ENCODE results near the gene TNKS2.
"Not testable (repeated sequence)": the region's sequence is repeated elsewhere in the genome, so short reads cannot be mapped to it uniquely, and the experiment has no call there.

The TNKS2 gene

DNA sequence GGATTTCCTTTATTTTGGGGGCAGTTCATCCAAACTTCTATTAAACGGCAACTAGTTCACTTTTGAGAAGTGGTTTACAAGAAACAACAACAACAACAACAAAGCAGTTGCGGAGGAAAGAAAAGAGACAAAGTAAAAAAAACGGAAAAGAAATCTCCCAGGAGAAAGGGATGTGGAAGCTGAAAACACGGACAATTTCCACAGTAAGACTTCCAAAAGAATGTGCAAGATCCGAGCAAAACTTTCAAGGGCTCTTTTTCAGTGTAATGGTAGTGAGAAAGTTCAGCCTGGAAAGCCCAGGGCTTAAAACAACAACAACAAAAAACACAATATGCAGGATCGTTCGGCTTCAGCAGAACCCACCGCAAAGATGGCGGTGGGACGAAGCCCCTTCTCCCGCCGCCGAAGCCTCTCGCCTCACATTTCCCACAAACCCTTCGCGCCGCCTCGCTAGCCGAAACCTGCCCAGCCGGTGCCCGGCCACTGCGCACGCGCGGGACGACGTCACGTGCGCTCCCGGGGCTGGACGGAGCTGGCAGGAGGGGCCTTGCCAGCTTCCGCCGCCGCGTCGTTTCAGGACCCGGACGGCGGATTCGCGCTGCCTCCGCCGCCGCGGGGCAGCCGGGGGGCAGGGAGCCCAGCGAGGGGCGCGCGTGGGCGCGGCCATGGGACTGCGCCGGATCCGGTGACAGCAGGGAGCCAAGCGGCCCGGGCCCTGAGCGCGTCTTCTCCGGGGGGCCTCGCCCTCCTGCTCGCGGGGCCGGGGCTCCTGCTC, at the start of gene TNKS2:
TNKS2 (plus strand) TSS at position 553 of the 775 bp plus-strand sequence. CDS start 265 bp downstream, outside the sequence.
- peak; percentile 91 for DNase-seq (ENCODE audit: low spot score)

DNA sequence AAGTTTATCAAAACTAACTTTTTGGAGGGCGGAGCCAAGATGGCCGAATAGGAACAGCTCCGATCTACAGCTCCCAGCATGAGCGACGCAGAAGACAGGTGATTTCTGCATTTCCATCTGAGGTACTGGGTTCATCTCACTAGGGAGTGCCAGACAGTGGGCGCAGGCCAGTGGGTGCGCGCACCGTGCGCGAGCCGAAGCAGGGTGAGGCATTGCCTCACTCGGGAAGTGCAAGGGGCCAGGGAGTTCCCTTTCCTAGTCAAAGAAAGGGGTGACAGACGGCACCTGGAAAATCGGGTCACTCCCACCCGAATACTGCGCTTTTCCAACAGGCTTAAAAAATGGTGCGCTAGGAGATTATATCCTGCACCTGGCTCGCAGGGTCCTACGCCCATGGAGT, 48.6 kb upstream of the TNKS2 start:
- not testable (repeated sequence) for DNase-seq (ENCODE audit: low spot score)

DNA sequence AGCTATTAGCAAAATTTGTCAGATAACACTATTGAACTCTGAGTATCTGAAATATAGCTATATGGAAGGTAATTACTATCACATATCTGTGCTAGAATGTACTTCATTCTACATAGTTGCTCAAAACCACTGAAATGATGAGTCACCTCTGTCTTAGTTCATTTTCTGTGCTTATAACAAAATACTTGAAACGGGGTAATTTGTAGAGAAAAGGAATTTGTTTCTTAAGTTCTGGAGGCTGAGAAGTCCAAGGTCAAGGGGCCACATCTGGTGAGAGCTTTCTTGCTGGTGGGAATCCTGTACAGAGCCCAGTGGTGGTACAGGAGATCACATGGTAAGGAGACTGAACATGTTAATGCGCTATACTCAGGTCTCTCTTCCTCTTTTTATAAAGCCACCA, 41.9 kb upstream of the TNKS2 start:
- DNase-seq (ENCODE audit: low spot score): no peak

DNA sequence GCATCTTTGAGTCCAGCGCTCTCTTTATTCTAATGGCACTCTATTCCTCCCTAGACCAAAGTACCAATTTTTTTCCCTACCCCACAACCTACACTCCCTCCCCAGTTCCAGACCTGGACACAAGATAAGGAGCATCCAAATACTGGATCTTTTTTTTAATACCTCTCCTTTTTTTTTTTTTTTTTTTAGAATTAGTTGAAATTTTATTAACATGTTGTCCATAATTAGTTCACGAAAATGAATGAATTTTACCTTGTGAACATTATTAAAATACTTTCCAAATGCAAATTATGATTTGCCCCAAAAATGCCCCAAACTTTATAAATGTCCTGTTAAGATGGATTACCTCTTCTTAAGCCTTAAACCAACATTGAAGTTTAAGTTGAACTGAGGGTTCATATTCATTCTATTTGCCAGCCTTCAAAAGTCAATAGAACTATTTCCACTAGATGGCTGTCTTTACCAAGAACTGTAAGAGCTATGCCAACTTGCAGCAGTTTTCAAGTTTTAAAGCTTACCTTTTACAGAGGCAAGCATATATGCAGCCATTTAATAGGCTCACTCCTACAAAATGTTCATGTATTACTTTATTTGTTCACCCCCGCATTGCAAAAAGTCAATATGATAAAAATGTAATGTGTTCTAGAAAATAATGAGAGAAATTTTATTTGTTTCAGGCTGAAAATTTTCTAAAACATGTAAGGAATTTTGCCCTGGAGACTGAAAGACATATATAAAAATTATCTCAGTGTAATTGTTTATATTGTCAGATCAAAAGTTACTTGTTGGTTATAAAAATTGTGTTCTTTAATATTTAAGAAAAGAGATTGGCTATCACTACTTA, 39.7 kb upstream of the TNKS2 start:
- peak; percentile 77 for DNase-seq (ENCODE audit: low spot score)

DNA sequence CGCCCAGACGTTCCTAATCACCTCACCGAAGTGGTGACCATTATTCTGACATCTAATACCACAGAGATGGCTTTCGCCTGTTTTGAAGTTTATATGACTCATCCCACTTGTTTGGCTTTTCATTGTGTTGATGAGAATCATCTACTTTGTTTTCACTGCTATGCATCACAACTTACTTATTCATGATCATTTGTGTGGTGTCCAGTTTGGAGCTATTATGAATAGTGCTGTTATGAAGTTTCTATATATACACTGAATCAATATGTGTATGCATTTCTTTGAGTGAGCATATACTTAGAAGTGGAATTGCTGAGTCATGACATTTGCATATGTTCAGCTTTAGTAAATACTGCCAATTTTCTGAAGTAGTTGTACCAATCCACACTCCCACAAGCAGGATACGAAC, 38.6 kb upstream of the TNKS2 start:
- no peak for DNase-seq (ENCODE audit: low spot score)

DNA sequence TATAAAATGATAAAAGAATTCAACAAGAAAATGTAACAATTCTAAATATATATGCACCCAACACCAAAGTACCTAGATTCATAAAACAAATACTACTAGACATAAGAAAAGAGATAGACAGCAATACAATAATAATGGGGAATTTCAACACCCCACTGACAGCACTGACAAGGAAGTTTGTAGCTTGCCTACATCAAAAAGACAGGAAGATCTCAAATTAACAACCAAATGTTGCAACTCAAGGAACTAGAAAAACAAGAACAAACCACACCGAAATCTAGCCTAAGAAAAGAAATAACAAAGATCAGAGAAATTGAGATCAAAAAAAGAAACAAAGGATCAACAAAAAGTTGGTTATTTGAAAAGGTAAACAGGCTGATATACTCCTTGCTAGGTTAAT, 36.5 kb upstream of the TNKS2 start:
- no peak for DNase-seq (ENCODE audit: low spot score)

DNA sequence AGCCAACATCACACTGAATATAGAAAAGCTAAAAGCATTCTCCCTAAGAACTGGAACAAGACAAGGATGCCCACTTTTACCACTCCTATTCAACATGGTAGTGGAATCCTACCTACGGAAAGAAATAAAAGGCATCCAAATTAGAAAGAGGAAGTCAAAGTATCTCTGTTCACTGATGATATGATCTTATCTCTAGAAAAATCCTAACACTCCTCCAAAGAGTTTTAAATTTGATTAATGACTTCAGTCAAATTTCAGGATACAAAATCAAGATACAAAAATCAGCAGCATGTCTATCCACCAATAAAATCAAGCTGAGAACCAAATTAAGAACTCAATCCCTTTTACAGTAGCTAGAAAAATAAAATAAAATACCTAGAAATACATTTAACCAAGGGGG, 35.3 kb upstream of the TNKS2 start:
- no peak for DNase-seq (ENCODE audit: low spot score)

DNA sequence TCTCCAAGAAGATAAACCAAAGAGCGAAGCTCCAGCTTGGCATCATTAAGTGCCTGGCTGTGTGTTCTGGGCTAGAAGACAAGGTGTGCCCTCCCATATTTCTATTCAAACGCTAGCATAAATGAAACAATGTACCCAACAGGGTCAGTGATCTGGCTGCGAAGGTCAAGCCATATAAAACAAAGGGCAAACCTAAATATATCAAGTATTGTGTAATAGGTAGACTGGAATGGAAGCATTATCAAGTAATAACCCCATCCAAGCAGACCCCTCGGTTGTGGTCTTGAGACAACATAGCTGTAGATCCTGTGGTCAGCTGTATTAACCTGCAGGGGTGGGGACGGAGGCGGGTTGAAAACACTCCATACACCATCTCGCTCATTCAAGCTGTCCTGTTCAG, 31.6 kb upstream of the TNKS2 start:
- DNase-seq (ENCODE audit: low spot score): no peak

DNA sequence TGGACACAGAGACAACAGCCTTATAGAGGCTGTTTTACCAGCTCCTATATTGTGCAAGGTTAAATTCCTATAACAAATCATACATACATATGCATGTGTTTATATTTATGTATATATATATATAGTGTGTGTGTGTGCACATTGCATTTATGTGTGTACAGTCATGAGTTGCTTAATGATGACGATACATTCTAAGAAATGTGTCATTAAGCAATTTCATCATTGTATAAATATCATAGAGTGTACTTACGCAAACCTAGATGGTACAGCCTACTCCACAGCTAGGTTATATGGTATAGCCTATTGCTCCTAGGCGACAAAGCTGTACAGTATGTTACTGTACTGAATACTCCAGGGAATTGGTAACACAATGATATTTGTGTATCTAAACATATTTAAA, 30.1 kb upstream of the TNKS2 start:
- DNase-seq (ENCODE audit: low spot score): no peak

DNA sequence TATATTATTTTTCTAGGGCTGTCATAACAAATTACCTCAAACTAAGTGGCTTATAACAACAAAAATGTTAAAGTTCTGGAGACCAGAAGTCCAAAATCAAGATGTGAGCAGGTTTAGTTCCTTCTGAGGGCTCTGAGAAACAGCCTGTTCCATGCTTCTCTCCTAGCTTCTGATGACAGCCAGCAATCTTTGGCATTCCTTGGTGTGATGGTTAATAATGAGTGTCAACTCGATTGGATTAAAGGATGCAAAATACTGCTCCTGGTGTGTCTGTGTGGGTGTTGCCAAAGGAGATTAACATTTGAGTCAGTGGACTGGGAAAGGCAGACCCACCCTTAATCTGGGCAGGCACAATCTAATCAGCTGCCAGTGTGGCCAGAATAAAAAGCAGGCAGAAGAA, 26.3 kb upstream of the TNKS2 start:
- DNase-seq (ENCODE audit: low spot score): no peak

DNA sequence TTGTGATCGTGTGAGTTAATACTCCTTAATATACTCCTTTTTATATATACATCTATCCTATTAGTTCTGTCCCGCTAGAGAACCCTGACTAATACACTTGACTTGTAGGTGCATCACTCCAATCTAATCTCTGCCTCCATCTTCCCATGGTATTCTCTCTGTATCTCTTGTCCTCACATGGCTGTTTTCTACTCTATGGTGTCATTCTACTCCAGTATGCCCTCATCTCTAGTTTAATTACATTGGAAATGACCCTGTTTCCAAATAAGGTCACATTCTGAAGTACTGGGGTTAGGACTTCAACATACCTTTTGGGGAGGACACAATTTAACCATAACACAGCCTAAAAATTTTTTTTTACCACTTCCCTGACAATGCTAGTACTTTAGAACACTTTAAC, 25.8 kb upstream of the TNKS2 start:
- no peak for DNase-seq (ENCODE audit: low spot score)

DNA sequence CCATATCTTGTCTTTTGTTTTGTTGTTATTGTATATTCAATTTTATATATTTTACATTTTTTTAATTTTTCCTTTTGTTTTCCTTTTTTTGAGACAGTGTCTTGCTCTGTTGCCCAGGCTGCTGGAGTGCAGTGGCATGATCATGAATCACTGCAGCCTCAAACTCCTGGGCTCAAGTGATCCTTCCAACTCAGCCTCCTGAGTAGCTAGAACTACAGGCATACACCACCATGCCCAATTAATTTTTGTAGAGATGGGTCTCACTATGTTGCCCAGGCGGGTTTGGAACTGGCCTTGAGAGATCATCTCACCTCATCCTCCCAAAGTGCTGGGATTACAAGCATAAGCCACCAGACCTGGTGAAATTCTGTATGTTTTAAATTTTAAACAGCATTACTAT, 25.4 kb upstream of the TNKS2 start:
- no peak for DNase-seq (ENCODE audit: low spot score)

DNA sequence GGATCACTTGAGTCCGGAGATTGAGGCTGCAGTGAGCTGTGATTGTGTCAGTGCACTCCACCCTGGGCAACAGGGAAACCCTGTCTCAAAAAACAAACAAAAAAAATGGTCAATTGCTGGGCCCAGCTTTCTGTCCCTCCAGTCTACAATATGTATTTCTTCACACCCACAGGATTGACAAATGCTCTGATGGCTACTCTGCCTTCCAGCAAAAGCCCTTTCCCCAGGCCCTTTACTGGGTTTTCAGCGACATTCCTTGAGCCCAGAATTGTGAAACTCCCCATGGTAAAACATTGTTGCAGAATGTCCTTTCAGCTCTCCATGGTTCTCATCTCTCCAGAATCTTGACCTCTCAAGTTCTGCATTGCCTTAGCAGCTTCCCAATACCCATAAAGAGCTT, 23.7 kb upstream of the TNKS2 start:
- no peak for DNase-seq (ENCODE audit: low spot score)

DNA sequence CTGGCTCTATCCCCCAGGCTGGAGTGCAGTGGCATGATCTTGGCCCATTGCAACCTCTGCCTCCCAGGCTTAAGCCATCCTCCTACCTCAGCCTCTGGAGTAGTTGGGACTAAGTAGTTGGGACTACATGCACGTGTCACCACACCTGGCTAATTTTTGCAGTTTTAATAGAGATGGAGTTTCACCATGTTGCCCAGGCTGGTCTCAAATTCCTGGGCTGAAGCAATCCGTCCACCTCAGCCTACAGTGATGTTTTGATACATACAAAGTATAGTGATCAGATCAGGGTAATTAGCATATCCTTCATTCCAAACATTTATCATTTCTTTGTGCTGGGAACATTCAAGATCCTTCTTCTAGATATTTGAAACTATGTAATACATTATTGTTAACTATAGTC, 22.5 kb upstream of the TNKS2 start:
- no peak for DNase-seq (ENCODE audit: low spot score)

DNA sequence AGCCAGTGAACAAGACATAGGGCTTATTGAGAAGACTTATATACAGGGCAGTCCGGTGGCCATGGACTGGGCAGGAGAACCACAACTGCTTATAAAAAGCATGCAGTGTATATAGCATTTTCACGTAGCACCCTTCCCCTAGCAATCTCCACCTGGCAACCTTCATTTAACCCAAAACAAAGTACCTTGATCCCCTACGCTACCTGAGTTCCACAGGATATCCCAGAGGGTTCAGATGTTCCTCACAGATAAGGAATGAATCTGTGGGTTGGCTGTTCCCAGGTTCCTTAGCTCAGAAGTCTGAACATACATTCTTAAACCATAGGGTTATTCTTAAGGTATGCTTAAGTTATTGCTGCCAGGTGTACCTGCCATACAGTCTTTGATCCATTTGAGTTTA, 22.0 kb upstream of the TNKS2 start:
- DNase-seq (ENCODE audit: low spot score): no peak

DNA sequence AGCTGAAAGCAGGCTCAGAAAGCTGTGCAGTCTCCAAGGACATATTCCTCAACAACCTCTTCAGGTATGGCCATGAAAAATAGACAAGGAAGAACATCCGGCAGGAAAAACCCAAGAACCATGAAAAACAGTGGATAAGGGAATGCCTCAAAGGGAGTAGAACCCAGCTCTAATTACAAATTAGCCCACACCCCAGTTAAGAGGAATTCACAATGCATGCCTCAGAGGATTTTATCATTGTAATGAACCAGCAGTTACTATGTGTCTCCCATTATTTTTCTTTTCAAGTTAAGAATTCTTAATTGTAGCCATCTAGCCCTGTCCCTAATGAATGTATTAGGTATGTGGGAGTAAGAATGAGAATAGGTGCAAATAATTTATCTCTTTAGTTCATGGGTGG, 19.7 kb upstream of the TNKS2 start:
- no peak for DNase-seq (ENCODE audit: low spot score)

DNA sequence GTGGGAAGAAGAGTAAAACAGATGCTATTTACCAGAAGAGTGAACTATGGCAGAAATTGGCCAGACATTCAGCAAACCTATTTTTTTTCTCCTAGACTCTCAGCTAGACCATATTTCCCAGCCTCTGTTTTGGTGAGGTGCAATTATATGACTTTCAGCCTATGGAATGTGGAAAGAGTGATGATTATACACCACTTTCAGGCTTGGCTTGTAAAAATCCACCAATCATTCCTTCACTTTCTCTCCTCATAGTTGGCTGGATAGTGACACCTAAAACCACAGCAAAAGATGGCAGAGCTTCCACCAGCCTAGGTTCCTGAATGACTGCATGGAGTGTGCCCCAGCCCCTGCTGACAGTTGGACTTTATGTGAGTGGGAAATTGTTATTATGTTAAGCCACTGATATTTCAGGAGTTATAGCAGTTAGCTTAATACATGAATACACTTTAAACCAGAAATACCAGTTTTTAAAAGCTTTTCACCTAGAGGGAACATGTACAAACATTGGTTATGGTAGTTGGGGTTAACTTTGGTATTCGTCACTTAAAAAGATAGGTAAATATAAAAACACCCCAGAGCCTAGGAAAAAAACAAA, 19.1 kb upstream of the TNKS2 start:
- no peak for DNase-seq (ENCODE audit: low spot score)

DNA sequence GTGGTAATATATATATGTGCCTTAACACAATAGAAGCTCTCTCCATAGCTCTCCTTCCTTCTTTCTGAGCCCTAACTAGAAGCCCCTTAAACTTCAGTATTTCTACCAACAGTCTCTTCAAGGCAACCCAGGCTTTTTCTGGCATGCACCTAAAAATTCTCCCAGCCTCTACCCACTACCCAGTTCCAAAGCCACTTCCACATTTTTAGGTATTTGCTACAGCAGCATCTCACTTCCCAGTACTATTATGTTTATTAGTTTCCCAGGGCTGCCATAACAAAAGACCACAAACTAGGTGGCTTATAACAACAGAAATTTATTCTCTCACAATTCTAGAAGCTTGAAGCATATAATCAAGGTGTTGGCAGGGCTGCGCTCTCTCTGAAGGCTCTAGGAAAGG, 15.7 kb upstream of the TNKS2 start:
- no peak for DNase-seq (ENCODE audit: low spot score)

DNA sequence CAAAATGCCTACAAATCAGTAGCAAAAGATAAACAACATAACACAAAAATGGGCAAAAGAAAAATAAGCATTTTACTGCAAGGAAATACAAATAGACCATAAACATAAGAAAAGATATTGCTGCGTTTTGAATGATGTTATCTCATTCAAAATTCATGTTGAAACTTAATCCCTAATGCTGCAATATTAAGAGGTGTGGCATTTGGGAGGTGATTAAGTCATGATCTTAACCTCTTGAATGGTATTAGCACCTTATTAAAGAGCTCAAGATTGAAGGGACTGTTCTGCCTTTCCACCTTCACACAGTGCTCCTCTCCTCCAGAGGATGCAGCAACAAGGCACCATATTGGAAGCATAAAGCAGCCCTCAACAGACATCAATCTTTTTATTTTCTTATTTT, 12.4 kb upstream of the TNKS2 start:
- no peak for DNase-seq (ENCODE audit: low spot score)

DNA sequence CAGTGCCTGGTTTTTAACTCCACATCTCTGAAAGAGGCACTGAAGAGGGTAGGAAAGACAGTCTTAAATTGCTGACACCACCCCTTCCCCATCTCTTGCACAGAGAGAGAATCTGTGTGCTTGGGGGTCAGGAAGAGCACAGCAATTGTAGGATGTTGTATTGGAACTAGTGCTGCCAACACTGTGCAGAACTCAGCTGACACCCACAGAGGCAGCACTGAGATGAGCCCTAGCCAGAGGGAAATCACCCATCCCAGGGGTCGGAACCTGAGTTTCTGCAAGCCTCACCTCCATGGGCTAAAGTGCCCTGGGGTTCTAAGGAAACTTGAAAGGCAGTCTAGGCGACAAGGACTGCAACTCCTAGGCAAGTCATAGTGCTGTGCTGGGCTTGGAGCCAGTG, 11.0 kb upstream of the TNKS2 start:
- no peak for DNase-seq (ENCODE audit: low spot score)

DNA sequence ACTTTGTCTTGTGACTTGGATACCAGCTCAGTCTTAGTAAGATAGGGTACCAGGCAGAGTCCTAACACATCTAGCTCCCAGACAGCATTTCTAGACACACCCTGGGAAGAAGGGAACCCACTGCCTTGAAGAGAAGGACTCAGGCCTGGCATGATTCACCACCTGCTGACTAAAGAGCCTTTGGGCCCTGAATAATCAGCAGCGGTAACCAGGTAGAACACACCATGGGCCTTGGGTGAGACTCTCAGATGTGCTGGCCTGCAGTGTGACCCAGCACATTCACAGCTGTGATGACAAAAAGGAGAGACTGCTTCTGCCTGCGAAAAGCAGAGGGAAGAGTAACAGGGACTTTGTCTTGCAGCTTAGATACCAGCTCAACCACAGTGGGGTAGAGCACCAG, 10.4 kb upstream of the TNKS2 start:
- DNase-seq (ENCODE audit: low spot score): no peak

DNA sequence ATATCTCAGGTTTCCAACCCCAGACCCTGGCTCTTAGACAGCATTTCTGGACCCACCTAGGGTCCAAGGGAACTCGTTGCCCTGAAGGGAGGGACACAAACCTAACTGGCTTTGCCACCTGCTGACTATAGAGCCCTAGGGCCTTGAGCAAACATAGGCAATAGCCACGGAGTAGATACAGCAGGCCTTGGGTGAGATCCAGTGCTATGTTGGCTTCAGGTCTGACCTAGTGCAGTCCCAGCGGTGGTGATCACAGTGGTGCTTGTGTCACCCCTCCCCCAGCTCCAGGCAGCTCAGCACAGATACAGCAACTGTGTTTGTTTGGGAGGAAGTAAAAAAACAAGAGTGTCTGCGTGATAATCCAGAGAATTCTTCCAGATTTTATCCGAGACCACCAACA, 9.7 kb upstream of the TNKS2 start:
- no peak for DNase-seq (ENCODE audit: low spot score)

All from pons (tissue), 1 donor.